ENCODE data around the gene WWOX.

The WWOX gene

DNA sequence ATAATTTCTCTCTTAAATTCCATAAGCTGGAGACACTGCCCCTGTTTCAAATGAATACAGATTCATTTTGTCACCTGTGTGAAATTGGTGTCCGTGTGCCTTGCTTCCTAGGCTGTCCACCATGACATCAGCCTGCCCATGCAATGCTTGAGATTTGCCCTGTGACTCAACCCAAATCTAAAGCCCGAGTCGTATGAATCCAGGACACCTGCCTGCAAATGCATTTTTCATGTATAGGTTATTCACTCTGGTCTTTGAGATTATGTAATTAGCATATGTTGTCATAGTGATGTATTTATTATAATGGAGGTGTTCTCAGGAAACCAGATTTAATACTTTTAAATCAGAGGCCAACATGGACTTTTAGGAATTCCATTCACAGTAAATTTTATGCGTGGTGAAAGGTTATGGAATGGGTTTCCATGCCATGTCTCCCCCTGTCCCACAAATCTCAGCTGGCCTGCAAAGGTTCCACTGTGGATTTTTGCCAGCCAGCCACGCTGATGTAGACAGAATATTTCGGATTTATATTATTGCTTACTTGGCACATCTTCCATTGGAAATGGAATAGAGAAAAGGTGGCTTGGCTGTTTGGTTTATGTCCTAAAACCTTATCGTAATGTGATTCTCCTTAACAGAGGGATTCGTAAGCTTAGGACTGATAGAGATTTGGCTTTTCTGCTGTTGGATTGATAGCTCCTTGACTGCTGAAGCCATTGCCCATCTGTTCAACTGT, 551.1 kb downstream of the WWOX start:
- Histone ChIP-seq H3K27me3 (no peaks in the 10 kb centered on the region), H3K9me3 (no peaks in the 10 kb centered on the region), H3K4me1 (ENCODE audit: control insufficient read depth in 1 of 2, insufficient read depth in 1 of 2, low read depth in 1 of 2, low read length in 1 of 2) (no peaks in the 10 kb centered on the region), H3K4me3 (ENCODE audit: low read depth in 1 of 2, low read length in 1 of 2) (no peak overlapping the region), H3K27ac (no peak overlapping the region), H3K36me3 (no peaks in the 10 kb centered on the region)
- TF ChIP-seq, protein P1, sequence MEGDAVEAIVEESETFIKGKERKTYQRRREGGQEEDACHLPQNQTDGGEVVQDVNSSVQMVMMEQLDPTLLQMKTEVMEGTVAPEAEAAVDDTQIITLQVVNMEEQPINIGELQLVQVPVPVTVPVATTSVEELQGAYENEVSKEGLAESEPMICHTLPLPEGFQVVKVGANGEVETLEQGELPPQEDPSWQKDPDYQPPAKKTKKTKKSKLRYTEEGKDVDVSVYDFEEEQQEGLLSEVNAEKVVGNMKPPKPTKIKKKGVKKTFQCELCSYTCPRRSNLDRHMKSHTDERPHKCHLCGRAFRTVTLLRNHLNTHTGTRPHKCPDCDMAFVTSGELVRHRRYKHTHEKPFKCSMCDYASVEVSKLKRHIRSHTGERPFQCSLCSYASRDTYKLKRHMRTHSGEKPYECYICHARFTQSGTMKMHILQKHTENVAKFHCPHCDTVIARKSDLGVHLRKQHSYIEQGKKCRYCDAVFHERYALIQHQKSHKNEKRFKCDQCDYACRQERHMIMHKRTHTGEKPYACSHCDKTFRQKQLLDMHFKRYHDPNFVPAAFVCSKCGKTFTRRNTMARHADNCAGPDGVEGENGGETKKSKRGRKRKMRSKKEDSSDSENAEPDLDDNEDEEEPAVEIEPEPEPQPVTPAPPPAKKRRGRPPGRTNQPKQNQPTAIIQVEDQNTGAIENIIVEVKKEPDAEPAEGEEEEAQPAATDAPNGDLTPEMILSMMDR (IDR thresholded peaks at IDR 0.05), result no peak

- Histone ChIP-seq H3K36me3 (no peaks in the 10 kb centered on the region), H3K27me3 (peaks cover 4% of the 10 kb centered on the region), H3K4me1 (ENCODE audit: control insufficient read depth in 1 of 2, insufficient read depth in 1 of 2, low read depth in 1 of 2, low read length in 1 of 2) (no peaks in the 10 kb centered on the region), H3K27ac (no peak overlapping the region), H3K4me3 (ENCODE audit: low read depth in 1 of 2, low read length in 1 of 2) (no peak overlapping the region), H3K9me3 (no peaks in the 10 kb centered on the region)
- TF ChIP-seq, protein P1 (IDR thresholded peaks at IDR 0.05), result no peak
These were observed 555.5 kb downstream of the WWOX start for GRCh38 chr16:78654929-78655328.

- no peaks in the 10 kb centered on the region for H3K4me1 ChIP-seq (ENCODE audit: control insufficient read depth in 1 of 2, insufficient read depth in 1 of 2, low read depth in 1 of 2, low read length in 1 of 2)
- H3K27ac ChIP-seq, result no peak overlapping the region
- TF ChIP-seq, protein P1 (IDR thresholded peaks at IDR 0.05), result no peak
- H3K27me3 ChIP-seq, result peaks cover 4% of the 10 kb centered on the region
- H3K36me3 ChIP-seq, result no peaks in the 10 kb centered on the region
- no peak overlapping the region for H3K4me3 ChIP-seq (ENCODE audit: low read depth in 1 of 2, low read length in 1 of 2)
- H3K9me3 ChIP-seq, result no peaks in the 10 kb centered on the region
These were observed 556.1 kb downstream of the WWOX start for GRCh38 chr16:78655331-78656113.

DNA sequence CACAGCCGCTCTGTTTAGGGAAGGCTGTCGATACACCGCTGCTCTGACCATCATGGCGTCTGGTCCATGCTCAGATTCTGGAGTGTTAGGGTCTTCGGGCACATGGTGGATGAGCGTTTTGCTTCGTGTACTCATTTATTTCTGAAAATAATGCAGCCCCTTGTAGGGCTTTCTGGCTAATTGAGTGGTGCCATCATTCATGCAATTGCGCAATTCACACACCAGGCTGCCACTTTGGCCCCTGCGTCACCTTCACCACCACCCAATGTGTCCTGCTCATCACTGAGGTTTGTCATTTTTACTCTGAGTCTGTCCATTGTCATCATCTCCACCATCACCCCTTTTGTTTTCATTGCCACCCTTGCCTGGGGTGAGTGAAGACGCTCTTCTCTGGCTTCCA, 557.4 kb downstream of the WWOX start:
- H3K27ac ChIP-seq, result no peak overlapping the region
- H3K4me3 ChIP-seq (ENCODE audit: low read depth in 1 of 2, low read length in 1 of 2), result no peak overlapping the region
- no peaks in the 10 kb centered on the region for H3K36me3 ChIP-seq
- H3K9me3 ChIP-seq, result no peaks in the 10 kb centered on the region
- TF ChIP-seq, protein P1 (IDR thresholded peaks at IDR 0.05), result no peak
- H3K27me3 ChIP-seq, result peaks cover 4% of the 10 kb centered on the region
- no peaks in the 10 kb centered on the region for H3K4me1 ChIP-seq (ENCODE audit: control insufficient read depth in 1 of 2, insufficient read depth in 1 of 2, low read depth in 1 of 2, low read length in 1 of 2)

- no peak overlapping the region for H3K27ac ChIP-seq
- H3K4me1 ChIP-seq (ENCODE audit: control insufficient read depth in 1 of 2, insufficient read depth in 1 of 2, low read depth in 1 of 2, low read length in 1 of 2), result no peaks in the 10 kb centered on the region
- H3K36me3 ChIP-seq, result no peaks in the 10 kb centered on the region
- peaks cover 4% of the 10 kb centered on the region for H3K27me3 ChIP-seq
- TF ChIP-seq, protein P1 (IDR thresholded peaks at IDR 0.05), result no peak
- H3K4me3 ChIP-seq (ENCODE audit: low read depth in 1 of 2, low read length in 1 of 2), result no peak overlapping the region
- no peaks in the 10 kb centered on the region for H3K9me3 ChIP-seq
These were observed 559.8 kb downstream of the WWOX start for GRCh38 chr16:78659216-78659615.
